Amygdala (tissue), 56 donors: ENCODE data around the gene HMGCLL1.

Experiments
- DNase-seq, 56 donors: peaks; one replicate each; lab custom pipeline; 2025; lab: John Stamatoyannopoulos, UW

HMGCLL1 gene

DNA sequence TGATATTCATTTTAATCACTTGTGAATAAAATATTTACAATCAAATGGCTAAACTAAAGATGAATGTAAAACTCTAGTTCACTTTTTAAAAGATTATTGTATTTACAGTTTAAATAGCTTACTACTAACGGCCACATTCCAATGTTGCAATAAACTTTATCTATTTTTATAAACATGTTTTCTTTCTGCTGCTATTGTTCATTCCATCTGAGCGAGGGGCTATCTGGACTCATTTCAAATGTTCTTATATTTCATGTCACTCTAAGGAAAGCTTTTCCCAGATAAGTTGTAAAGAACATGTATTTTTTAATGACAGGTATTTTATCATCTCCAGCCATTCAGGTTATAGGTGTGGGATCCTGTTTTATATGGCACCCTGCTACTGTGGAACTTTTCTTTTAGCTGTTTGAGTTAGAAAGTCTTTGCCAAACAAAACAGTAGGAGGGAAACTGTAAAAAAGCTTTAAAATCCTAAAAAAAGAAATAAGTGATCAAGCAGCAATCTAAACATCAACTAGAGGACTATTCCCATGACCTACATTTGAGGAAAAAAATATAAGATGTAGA, 42.5 kb downstream of the HMGCLL1 start:
- DNase-seq: no peak

DNA sequence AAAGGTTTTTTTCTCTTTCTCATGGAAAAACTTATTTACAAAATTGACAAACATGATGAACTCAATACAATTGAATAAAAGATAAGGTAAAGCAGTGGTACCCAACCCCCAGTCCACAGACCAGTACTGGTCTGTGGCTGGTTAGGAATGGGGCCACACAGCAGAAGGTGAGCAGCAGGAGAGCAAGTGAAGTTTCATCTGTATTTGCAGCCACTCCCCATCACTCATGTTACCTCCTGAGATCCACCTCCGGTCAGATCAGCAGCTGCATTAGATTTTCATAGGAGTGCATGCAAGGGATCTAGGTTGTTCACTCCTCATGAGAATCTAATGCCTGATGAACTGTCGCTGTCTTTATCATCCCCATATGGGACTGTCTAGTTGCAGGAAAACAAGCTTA, 47.5 kb downstream of the HMGCLL1 start:
- no peak for DNase-seq

DNA sequence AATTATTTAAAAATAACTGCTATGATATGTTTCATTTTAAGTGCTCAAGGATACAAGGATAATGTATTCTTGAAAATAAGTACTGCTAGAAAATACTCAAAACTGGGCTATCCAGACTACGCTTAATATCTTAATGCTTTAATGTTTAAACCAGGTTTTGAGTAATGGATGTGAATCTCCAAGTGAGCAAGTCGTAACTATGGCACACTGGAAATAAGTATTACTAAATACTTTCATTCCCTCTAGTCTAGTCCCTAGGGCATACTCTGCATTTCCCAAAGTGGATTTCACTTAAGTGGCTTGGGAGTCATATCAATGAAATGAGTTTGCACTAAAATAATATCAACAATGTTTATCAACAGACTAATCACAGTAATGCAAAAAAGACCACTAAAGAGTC, 48.1 kb downstream of the HMGCLL1 start:
- no peak for DNase-seq

DNA sequence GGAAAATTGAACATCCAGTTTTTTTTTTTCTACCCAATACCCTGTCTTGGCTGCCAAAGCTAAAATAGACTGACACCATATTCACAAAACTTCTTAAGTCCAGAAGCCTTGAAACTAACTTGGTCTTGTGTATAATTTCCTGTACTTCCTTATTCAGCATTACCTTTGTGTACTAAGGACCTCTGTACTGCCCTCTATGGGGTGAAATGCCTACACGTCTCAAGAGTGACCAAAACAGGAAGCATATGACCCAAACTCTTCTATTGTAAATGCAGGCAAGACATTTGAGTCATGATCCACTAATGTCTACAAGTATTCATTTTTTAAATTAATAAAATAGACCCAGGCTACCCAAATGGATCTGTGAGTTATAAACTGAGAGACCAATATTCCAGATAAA, 50.4 kb downstream of the HMGCLL1 start:
- DNase-seq: no peak

DNA sequence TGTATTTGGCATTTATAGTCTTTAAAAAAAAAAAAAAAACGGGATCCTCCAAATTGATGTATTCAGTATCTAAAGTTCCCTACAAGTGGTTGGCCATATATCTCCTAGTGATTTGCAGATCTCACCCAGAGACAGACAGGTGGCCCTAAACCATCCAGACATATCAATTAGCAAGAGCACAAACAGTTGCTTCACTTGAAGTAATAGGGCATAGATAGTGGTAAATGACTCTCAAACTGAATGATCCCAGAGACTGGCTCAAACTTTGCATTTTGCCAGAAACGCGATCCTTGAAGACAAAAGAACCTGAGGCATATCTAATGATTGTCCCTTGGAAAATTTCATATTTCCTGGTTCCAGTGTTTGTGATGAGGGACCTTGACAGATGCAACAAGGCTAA, 54.6 kb downstream of the HMGCLL1 start:
- DNase-seq: no peak

DNA sequence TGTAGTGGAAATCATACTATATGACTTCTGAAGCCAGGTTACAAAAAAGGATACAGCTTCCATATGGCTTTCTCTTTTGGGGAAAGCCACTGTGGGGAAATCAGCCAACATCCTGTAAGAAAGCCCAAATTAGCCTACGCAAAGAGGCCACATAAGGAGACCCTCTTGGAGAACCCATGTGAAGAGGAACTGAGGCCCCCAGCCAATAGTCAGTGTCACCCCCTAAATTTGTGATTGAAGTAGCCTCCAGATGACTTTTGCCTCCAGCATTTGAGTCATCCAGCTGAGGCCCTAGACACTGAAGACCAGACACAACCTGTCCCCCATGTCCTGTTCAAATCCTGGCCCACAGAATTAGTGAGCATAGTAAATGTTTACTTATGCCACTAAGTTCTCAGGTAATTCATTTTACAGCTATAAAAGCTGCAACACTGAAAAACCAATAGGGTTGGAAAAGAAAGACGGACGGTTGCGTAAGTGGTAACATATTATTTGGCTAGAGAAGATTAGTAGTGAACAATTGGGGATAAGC, 60.4 kb downstream of the HMGCLL1 start:
- DNase-seq: no peak

DNA sequence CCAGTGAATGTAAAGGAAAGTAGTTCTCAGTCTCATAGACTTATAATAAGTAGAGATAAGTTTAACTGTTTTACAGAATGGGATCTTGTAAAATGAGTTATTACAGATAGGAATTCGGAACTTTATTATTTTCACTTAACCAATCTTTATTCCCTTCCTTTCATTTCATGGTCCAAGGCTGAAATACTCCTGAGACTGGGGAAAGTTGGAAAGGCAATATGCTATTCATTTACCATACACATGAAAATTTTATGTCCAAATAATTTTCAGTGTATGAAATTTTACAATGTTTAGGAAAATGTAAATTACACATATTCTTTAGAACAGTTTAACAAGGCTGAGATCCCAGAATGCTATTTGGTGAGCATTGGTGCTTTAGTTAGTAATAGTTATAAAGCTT, 62.3 kb downstream of the HMGCLL1 start:
- no peak for DNase-seq

DNA sequence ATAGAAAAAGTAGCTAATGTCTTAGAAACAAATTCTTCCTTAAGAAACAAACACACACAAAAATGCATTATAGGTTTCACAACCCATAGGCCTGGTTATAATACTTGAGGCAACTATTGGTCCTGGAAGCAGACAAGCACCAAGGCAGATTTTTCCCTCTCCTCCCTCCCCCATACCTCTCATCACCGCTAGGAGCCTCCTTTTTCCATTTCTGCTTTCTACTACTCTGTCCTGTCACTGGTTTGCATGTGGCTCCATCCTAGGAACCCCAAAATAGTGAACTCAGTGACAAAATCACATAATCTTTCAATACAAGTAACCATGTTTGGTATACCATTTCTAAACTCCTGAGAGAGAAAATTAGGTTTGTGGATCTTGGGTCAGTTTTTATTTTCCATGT, 66.1 kb downstream of the HMGCLL1 start:
- no peak for DNase-seq

DNA sequence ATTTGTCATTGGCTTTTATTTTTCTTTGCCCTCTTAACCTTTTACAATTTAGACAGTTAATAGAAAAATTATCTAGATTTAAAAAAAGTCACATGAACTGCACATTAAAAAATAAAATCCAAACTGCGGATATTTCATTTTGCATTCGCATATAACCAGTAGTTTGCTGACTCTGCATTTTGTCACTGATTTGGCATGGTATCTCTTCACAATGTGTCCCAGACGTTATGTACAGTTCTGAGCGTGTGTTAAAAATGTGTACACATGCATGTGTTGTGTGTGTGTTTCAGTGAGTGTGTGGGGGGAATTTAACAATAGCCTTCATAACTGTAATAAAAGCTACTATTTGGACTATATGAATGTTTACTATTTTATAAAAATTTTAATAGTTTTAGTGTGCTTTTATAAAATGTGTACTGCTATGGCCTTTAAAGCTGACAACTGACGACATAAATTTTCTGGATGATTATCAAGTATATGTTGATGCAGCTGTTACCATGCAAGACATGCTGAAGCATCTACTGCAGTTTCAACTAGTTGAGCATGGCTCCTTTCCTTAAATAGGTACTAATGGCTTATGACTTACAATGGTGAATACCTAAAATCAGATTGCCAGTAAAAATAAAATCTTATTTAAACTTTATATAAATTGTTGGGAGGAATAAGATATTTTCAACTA, 67.7 kb downstream of the HMGCLL1 start:
- DNase-seq: no peak

DNA sequence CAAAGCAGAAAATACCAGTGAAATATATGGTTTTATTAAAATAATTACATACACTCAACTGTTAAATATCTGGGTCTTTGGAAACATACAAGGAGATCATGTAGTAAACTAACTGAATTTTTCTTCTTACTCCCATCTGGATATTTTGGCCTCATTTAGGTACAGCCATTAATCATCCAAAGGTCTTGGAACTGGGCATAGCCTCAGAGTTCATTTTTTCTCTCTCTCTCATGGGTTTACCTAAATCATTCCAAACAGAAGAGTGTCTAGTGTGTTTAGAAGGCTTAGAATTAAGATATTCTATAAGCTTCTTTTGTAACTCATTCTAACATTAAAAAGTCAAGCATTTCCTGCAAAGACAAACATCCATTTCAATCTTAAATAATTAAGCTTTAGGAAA, 79.4 kb downstream of the HMGCLL1 start:
- DNase-seq: no peak

DNA sequence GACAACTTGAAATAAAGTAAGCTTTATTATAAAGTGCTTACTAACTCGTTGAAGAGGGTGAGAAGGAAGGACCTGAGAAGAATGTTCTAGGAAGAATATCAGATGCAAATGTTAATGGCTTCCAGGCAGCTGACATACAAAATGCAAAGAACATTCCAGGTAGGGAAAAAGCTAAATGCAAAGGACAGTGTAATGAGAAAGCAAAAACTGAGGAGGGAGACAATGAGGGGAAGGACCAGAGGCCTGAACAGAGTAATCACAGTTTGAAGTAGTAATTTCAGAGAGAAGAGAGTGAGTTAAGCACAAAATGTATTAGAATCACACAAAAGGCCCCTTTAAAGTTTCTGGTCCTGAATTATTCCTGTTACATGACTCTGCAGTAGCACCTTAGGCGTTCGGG, 81.3 kb downstream of the HMGCLL1 start:
- DNase-seq: no peak

DNA sequence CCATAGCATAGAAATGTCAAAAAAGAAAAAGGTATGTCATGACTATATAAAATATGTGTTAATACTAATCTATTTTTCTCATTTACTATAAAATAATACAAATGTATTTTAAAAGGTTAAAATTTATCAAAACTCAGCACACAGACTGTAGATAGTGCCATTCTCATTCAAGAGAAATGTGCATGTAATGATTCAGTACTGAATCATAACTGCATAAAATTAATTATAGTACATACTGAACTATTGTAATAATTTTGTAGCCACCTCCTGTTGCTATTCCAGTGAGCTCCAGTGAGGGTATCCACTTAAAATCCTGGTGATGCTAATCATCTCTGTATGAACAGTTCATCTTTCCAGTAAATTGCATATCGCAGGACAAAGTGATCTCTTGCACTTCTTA, 82.8 kb downstream of the HMGCLL1 start:
- no peak for DNase-seq

DNA sequence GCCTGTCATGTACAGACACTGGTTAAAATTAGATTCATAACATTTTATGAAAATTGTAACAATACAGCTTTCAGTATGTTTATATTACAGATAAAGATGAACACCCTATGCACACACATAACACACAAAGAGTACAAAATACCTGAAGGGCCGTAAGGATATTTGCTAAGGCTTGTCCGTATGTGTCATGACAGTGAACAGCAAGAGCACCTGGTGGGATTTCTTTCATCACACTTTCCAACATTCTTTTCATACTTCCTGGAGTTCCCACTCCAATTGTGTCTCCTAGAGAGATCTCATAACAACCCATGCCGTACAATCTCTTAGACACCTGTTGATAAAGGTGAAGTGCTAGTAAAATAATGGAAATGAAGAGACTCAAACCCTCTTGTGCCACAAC, 83.7 kb downstream of the HMGCLL1 start:
- no peak for DNase-seq

DNA sequence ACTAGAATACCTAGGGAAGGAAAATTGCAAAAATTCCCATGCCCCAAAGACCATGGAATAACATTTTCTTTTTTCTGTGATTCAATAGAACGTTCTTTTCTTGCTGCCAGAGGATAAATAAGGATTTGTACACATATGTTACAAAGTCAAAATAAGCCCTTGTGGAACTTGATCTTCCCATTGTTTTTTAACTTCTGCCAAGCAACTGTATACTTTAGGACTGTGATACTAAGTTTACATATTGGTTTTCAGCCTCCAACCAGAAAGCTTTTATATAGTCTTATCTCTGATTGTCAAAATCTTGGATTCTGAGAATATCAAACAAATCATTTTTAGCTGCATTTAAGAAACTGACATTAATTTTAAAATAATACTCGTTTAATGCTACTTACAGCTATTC, 84.6 kb downstream of the HMGCLL1 start:
- no peak for DNase-seq

DNA sequence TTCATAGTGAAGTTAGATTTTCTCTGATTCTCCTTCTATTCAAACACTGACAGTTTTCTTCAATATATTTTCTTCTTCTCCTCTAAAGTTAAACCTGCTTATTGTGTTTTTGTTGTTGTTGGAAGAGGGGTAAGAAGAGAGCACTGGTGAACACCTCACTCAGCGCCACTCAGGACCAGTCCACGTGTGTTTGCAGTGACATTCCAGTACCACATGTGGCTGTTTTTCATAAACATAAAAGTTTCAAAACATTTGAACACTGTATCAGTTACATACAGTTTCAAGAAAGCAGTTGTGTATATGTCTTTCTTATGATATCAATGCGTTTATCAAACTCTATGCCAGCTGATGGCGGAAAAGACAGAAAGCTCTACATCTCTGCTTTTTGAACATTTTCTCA, 86.7 kb downstream of the HMGCLL1 start:
- DNase-seq: no peak

DNA sequence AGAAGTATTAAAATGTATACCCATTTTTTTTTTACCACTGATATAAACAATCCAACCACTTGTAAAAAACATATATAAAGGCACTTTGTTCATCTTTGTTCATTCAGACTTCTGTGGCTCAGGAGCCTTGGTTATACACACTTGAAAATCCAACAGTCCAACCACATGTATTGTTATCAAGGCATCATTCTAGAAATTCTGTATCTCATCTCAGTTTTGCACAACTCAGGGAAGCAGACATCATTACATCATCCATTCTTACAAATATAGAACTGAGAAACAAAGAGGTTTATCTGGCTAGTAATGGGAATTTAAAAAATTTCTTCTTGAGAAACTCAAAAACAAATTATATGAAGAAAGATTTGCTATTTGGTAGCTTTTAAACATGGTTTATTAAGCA, 88.1 kb downstream of the HMGCLL1 start:
- no peak for DNase-seq

DNA sequence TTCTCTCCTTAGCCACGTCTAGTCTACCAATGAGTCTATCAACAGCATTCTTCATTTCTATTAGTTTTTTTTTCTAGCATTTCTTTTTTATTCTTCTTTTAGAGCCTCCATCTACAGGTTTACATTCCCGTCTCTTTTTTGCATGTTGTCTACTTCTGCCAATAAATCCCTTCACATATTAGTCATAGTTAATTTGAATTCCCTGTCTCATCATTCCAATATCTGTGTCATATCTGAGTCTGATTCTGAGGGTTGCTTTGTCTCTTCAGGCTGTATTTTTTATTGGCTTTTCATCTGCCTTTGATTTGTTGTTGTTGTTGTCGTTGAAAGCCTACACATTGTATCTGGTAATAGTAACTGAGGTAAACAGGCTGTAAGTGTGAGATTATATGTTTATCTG, 104.6 kb downstream of the HMGCLL1 start:
- DNase-seq: no peak

DNA sequence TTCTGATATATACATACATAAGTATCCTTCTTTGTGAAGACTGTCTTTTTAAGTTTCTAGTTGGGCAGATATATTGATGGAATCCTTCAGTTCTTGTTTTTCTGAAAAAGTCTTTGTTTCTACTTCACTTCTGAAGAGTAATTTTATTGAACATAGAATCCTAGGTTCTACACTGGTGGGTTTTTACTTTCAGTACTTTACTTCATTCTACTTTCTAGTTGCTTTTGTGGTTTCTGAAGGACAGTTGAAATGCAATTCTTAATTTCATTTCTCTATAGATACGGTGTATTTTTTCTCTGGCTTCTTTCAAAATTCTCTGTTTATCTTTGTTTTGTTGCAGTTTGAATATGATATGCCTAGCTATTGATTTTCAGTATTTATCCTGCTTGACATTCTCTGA, 105.3 kb downstream of the HMGCLL1 start:
- DNase-seq: no peak

DNA sequence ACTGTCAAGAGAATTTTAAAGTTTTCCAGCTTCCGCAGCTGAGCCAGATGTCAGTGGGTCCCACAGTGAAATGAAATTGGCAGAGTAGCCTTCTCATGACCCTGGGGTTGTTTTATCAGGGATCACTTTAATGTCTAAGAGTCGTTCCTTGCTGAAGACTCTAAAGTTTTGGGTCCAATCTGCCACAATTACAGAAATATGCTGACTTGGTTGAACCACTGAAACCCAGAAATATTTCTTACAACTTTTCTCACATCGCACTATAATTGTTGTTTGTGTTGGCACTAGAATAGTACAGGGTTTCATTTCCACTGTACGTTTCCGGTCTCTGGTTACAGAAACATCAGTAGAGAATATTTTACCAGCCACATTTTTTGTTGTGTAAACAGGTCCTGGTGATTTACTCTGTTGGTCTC, 109.0 kb downstream of the HMGCLL1 start:
- no peak for DNase-seq

DNA sequence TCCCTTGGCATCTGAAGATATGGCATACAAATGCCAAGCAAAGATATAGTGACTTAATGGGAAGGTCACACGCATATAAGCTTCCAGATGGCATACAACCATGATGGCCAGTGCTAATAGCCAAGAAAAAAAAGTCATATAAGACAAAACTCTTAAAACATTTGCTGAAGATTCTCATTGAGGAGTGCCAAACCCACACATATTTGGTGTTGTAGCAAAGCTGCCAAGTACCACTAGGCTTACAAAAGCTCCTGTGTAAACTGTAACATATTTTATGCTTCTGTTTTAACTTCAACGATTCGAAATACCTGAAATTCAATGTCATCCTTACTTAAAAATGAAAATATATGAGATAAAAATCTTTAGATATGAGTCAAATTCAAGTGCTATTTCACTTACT, 123.0 kb downstream of the HMGCLL1 start:
- no peak for DNase-seq

DNA sequence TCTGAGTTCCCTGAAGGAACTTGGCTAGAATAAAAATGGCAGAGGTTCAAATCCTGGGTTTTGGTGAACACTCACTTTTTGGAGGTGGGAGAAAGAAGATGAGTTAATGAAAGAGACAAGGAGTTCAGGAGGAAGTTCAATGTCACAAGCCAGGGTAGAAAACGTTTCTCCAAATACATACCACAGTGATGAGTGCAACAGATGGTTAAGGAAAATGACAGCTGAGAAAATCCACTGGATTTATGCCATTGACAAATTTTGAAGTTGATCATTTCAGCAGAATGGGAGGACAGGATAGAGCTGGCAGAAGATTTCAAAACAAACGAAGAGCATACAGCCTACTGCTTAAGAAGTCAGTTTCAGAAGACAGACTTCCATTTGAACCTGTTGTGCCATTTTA, 129.0 kb downstream of the HMGCLL1 start:
- DNase-seq: no peak

DNA sequence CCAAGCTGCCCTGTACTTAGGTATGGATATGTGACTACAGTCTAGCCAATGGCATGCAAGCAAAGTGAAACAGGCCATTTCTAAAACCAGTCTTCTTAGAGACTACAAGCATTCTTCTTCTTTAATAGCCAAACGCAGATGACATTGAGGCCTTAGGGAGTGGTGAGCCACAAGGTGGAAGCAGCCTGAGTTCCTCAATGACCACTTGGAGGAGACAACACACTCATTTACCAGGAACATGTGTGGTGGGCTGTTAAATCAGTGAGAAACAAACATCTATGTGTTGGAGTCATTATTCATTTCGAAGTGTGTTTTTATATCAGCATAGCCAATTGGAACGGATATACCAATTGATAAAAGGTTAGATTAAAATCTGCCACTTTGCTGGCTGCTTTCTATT, 129.8 kb downstream of the HMGCLL1 start:
- no peak for DNase-seq

DNA sequence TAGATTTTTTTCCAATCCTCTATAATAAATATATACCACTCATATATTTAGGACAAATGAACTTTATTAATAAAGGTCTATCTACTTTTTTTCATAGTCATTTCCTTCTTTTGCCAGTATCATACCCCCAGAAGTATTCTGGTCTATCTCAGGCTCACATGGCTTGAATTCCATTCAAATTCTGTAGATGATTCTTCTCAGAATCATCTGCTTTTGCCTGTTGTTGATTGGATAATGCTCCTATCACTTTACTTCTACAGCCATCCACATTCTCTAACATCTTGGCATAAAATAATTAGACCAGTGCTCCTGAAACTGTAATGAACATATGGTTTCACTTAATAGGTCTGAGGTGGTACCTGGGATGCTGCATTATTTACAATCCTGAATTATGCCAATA, 130.5 kb downstream of the HMGCLL1 start:
- DNase-seq: no peak
